Activated CD4-positive, CD25-positive, alpha-beta regulatory T cell treated with anti-CD3 and anti-CD28 coated beads, Interleukin-2, amount 50 U/mL, for 72 hours (primary cell): ENCODE measurements around the gene ADORA2B.
"Not testable (repeated sequence)": the region's sequence is repeated elsewhere in the genome, so short reads cannot be mapped to it uniquely, and the experiment has no call there.

Source experiments
- DNase-seq: peaks from one replicate; pipeline ENCODE4 v3.0.0; 2021

The ADORA2B gene

DNA sequence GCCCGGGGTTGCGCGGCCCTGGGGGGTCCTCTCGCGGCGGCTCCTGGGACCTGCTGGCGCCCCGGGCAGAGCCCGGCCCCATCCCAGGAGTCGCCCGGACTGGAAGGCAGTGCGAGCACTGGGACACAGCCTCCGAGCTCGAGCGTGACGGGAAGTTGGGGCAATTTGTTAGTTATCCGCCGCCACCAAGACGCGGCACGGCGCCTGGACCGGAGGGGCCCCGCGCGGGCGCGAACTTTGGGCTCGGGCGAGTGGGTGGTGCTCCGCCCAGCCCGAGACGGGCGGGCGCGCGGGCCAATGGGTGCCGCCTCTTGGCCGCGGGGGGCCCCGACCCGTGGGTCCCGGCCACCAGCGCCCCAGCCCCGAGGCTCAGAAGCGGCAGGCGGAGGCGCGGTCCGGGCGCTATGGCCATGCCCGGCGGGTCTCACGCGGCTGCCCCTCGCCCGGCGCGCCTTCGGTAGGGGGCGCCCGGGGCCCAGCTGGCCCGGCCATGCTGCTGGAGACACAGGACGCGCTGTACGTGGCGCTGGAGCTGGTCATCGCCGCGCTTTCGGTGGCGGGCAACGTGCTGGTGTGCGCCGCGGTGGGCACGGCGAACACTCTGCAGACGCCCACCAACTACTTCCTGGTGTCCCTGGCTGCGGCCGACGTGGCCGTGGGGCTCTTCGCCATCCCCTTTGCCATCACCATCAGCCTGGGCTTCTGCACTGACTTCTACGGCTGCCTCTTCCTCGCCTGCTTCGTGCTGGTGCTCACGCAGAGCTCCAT lies at the start of gene ADORA2B:
ADORA2B (plus strand) TSS at position 372 of the 768 bp plus-strand sequence; CDS start at position 491, 119 bp downstream.
- peak; percentile 54 for DNase-seq

DNA sequence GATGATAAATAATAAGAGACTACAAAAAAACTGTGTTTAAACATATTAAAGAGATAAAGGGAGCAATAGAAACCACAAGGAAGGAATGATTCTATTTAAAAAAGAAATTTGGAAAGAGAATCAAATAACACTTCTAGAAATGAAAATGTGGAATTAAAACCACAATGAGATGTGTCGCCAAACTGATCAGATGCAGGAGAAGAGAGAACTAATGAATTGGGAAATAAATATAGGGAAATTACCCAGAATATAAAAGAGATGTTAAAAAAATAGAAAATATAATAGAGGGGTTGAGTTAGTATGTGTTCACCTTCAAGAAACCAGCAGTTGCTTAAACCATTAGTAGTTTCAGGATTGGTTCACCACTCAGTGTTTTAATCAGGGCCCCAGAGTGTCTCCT lies 48.7 kb upstream of the ADORA2B start:
- no peak for DNase-seq

DNA sequence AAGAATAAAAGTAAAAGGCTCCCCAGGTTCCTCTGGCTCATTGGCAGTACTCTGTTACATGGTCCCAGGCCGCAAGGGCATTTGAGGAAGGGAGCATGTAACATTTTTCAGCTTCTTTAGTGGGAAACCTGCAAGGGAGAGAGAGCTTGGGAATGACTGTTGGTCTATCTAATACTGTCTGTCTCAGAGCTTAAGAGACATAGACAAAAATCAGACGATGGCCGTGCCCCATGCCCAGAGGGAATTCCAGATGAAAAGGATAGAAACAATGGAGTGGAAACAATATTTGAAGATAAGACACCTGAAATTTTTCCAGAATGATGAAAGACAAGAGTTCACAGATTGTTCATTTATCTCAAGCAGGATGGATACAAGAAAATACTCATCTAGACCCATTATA lies 48.1 kb upstream of the ADORA2B start:
- no peak for DNase-seq

DNA sequence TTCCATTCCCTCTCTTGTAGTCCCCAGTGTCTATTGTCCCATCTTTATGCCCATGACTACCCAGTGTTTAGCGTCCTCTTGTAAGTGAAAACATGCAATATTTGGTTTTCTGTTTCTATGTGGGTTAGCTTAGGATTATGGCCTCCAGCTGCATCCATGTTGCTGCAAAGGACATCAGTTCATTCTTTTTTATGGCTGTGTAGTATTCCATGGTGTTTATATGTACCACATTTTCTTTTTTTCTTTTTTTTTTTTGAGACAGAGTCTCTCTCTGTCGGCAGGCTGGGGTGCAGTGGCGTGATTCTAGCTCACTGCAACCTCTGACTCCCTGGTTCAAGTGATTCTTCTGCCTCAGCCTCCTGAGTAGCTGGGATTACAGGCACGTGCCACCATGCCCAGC lies 45.3 kb upstream of the ADORA2B start:
- not testable (repeated sequence) for DNase-seq

DNA sequence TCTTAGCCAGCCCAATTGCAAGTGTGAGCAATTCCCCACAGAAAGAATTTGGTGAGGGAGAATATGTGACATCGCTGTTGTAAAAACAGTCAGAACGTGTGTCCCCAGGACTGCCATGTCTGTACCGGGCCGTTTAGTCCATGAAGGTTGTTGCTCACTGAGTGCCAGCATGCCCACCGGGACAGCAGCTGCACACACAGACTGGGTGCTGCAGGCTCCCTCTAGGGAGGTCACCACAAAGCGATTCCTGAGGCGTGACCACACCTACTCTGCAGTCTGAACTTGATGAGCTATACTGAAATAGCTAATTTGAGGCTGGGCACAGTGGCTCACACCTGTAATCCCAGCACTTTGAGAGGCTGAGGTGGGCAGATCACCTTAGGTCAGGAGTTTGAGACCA lies 44.1 kb upstream of the ADORA2B start:
- DNase-seq: no peak

DNA sequence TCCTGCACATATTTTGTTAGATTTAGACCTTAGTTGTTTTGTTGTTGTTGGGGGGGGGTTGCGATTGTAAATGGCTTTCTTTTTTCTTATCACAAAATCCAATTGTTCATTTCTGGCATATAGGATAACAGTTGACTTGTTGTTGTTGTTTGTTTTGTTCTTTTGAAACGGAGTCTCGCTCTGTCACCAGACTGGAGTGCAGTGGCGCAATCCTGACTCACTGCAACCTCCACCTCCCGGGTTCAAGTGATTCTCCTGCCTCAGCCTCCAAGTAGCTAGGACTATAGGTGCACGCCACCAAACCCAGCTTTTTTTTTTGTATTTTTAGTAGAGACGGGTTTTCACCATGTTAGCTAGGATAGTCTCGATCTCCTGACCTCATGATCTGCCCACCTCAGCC lies 39.7 kb upstream of the ADORA2B start:
- DNase-seq: not testable (repeated sequence)

DNA sequence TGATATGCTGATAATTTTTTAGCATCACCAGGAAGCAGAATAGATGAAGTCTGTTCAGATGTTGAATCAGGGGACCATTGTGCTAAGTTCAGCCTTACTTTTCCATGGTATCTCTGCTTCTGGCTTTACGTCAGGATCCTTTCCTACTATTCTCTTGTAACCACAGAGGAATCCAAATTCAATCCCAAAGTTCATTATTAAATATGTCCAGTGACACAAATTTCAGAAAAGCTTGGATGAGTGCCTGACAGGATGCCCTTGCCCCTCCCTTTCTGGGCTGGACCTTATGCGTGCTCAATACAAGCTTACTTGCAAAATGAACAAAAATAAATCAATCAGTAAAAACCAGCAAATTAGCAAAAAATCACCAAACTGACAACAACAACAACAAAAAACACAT lies 37.6 kb upstream of the ADORA2B start:
- DNase-seq: no peak

DNA sequence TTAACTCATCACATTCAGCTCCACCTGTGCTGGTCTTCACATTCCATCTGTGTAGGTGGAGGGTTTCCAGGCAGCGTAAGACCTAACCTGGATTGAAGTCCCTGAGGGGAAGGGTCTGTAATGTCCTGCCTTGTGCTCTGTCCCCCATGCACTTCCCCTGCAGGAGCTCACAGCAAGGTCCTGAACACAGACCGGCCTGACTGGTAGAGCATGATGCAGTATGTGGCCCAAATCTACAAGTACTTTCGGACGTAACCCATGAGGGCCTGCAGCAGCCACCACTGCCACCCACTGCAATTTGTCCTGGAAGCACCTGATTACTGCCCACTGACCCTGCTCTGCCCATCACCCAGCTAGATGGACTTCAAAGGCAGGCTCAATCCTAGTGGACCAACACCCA lies 36.6 kb upstream of the ADORA2B start:
- DNase-seq: no peak

DNA sequence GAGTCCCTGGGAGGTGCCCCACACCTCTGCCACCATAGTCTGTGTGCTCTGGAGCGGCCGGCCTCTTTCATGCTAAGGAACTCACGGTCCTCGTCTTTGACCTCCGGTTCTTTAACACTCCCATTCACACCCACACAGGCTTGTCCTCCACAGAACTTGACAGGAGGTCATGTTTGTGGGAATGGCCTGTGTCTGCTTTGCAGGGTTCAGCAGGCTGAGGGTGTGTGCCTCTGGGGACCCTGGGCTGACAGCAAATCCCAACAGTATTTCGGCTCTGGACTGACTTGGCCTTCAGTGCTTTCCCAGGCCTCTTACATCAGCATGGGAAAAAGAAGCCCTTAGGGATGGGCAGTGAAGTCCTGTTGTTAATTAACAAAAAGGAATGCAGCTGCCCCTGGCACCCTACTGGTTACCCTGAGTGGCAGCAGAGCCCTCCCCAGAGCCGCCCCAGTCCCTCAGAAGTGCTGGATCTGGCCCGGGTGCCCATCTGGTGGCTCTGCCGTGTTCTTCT lies 35.4 kb upstream of the ADORA2B start:
- DNase-seq: no peak

DNA sequence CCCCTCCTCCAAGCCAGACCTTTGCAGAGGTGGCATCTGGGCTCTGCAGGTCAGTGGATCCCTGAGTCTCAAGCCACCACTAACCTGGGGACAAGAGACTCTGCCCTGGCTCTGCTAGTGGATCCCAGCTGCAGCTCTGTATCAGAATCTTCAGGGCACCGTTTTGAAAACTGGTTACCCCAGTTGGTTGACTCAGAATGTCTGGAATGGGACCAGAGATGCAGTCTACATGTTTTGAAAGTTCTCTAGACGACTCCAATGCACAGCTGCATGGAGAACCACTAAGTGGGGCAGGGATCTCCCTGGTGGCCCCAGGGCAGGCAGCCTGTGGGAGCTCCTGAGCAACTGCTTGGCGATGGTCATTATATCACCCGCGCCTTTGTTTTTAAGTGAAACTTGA lies 34.1 kb upstream of the ADORA2B start:
- no peak for DNase-seq

DNA sequence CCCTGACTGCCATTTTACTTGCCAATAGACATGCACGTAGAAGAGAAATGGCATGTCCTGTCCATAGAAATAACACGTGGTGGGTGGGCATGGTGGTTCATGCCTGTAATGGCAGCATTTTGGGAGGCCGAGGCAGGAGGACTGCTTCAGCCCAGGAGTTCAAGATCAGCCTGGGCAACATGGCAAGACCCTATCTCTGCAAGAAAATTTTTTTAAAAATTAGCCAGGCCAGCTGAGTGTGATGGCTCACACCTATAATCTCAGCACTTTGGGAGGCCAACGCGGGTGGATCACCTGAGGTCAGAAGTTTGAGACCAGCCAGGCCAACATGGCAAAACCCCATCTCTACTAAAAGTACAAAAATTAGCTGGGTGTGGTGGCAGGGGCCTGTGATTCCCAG lies 33.2 kb upstream of the ADORA2B start:
- DNase-seq: not testable (repeated sequence)

DNA sequence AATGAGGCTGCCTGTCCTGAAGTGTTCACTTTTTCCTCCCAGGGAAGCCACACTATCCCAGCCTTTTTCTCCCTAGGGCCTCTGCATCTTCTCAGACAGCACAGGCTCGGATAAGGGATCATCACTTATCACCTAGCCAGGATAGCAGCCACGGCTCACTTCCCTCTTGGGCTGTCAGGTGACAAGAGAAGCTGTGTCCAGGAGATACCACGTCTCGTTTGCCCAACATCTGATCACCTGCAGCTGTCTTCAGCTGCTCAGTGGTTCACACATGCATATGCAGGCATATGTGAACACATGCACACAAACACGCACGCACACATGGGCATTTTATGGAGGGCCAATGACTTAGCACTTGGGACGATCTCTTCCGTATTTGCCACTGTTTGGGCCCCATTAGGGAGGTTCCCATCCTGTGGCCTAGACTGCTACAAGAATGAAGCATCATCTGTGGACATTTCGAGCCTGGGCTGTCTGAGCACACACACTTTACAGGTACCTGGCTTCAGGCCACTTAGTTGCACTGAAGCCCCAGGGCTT lies 32.4 kb upstream of the ADORA2B start:
- DNase-seq: no peak

DNA sequence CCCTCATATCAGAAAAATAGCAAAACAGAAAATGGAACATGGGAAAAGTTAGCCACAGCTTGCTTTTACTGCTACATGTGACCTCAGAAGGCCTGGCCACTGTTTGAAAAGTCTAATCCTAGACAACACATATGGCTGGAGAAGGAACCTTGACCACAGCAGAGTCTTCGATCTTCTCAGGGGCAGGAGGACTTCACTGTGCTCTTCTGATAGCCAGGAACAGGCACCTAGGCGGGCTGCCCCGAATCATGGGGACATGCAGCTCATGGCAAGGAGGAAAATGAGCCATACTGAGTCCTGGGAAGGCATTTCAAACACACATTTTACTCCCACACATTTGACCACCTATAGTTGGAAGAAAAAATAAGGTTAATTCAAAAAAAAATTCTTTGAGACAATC lies 31.1 kb upstream of the ADORA2B start:
- DNase-seq: no peak

DNA sequence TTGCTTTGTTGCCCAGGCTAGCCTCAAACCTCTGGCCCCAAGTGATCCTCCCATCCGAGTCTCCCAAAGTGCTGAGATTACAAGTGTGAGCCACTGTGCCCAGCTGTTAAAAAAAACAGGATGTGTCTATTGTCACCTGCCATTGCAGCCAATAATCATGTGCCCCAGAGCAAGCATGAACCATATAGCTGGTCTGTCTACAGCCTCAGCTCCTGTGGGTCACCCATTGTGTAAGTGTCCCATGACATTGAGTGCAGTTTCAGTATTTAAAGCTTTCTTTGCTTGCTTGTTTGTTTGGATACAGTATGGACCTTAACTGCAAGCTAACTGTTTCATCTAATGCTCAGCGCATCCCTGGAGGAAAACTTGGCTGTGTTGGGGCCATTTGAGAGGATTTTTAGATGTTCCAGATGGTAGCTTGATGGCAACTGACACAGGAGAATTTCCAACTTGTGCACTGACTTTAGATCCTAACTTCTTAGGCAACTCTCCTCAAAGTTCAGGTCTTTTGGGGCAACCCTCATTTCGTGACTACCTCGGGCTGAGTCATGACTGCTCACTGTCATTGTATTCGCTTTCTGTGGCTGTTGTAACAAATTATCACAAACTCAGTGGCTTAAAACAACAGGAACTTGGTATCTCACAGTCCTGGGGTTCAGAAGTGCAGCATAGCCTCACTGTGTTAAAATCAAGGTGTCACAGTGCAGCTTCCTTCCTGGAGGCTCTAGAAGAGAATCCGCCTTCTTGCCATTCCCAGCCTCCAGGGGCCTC lies 30.3 kb upstream of the ADORA2B start:
- DNase-seq: no peak

DNA sequence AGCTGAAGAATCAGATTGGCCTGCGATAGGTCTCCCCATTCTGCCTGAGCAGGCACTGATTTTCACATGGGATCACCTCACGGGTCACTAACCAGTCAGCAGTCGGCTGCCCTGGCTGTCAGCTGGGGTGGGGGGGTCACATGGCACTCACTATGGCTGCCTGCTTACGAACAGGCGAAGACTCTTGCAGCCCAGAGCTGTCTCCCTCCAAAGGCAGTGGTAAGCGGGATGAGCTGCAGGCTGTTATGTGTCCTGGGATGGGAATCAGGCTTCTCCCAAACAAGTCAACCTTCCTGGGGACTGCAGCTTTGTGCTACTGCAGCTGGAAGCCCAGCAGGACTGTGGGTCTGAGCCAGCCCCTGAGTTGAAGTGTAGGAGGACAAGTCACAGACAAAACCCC lies 29.0 kb upstream of the ADORA2B start:
- DNase-seq: no peak

DNA sequence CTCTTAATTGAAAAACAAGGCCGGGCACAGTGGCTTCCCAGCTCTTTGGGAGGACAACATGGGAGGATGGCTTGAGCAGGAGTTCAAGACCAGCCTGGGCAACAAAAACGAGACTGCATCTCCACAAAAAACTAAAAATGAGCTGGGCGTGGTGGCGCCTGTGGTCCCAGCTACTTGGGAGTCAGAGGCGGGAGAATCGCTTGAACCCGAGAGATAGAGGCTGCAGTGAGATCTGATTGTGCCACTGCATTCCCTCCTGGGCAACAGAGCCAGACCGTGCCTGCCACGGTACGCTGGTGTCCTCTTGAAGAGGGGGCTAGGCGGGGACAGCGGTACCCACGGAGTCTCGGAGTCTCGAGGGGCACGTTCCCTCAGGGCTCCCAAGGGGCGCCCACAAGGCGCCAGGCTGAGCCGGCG lies 27.9 kb upstream of the ADORA2B start:
- DNase-seq: no peak

DNA sequence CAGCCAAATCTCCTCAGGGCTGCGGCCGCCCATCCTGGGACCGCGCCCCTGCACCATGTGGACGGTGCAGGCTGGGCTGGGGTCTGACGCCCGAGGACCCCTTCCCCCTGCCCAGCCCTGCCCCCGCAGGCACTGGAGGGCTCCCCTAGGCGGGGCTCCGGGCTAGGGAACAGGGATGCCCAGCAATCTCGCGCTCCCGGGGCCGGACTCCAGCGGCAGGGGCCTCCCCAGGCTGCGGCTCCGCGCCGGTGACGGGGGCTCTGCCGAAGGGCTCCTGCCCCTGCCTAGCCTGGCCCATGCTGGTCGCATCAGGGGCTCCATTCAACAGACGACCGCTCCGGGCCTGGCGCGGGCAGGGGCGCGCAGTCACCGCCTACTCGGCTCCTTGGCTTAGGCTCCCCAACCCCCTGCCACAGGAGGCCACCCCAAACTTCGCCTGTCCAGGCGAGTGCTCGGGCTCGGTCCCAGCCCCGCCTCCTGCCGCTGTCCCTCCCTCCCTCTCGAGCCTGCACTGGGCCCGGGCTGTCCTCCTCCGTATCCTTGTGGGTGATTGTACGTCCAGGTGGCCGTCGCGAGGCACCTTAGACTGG lies 27.4 kb upstream of the ADORA2B start:
- no peak for DNase-seq

DNA sequence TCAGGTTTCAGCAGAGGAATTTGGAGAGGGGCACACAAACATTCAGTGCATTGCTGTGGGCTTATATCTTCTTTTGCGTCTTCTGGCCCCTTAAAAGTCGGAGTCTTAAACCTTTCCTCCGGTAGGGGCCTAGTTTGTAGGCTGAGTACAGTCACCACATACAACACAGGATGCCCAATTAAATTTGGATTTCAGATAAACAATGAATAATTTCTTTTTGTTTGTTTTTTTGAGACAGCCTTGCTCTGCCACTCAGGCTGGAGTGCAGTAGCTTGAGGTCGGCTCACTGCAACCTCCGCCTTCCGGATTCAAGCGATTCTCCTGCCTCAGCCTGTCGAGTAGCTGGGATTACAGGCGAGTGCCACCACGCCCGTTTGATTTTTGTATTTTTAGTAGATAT lies 26.7 kb upstream of the ADORA2B start:
- no peak for DNase-seq

DNA sequence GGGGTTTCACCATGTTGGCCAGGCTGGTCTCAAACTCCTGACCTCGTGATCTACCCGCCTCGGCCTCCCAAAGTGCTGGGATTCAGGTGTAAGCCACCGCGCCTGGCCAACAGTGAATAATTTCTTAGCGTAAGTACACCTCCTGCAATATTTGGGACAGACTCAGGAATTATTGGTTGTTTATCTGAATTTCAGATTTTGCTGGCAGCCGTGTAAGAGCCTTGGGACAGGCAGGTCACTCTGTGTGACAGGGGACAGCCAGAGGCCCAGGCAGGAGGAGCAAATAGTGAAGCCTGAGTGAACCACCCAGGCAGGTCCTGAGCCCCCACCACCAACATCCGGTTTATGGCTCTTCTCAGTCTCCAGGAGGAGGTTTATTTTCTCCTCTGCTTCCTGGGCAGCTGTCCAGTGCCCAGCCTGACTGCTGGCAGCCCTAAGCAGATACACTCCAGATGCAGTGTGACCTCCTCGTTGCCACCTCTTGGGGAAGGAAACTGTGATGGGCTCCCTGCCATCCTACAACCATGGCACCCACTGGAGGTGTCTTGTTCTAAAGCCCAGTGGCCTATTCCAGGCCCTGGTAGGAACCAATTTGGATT lies 26.2 kb upstream of the ADORA2B start:
- DNase-seq: no peak

DNA sequence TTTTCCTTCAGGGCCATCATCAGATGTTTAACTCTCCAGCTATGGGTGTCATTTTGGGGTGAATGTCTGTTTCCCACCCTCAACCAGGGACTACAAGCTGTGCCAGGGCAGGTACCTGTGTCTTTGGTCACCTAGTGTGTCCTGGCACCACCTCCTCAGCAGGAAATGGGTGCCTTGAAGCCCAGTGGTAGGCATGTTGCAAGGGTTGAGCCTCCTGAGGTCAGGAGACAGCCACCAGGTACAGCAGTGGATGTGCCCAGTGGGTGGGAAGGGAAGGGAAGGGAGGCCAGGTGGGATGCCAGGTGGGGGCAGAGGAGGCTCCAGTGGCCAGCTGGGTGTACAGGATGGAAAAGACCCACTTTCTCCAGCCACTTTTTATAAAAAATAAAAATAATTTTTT lies 25.5 kb upstream of the ADORA2B start:
- DNase-seq: no peak

DNA sequence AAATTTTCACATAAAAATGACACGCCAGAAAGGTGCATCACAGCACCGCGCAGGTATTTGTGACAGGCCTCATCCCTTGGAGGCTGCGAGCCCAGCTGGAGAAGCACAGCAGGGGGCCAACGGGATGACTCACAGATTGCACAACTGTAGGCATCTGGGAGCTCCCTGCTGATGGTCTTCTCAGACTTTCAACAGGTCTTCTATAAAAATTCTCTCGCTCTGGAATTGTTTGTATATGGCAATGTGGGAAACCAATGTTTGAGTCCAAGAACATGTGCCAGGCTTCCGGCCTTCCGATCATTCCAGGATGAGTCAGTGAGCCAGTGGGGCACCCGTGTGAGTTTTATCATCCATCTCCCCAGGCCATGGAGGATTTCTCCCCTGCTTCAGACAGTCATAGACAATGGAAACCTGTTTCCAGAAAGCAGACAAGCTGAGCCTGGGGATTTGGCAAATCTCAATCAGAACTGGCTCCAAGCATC lies 24.1 kb upstream of the ADORA2B start:
- DNase-seq: no peak

DNA sequence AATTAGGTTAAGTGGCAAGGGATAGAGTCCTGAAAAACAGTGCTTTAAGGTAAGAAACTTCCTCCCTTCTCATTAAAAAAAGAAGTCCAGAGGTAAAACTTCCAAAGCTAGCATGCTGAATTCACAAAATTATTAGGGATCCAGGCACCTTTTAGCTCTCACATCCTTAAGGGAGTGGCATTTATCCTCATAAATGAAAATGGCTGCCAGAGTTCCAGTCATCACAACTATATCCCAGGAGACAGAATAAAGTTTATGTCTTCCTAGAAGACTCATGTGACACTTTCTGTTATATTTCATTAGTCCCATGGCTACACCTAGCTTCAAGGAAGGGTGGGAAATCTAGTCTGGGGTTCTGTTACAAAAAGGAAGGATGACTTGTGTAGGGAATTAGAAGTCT lies 23.3 kb upstream of the ADORA2B start:
- DNase-seq: no peak

DNA sequence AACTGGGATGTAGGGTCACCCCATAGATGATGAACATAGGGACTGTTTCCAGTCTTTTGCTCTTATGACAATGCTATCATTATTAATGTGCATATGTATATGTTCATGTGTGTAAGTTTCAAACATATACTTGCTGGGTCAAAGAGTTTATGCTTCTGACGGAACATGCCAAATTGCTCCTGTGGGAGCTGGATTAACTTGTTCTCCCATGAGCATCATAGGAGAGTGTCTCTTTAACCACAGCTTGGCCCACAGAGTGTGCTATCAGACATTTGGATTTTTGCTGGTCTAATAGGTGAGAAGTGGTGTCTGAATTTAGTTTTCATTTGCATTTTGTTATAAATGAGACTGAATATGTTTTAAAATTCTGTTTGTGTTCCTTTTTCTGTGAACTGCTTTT lies 22.3 kb upstream of the ADORA2B start:
- no peak for DNase-seq
